Measurements from ENCODE around the gene OR52E1.

OR52E1 gene

DNA sequence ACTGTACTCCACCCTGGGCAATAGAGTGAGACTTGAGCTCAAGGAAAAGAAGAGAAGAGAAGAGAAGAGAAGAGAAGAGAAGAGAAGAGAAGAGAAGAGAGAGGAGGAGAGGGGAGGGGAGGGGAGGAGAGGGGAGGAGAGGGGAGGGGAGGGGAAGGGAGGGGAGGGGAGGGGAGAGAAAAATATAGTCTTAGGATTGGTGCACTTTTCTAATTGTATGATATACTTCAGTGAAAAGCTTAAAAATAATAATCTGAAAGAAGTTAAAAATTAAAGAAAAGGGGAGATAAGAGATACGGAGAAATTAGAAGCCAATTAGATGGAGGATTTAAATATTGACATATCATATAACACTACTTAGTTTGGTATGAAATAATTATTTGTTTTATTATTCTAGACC lies 49.5 kb downstream of the OR52E1 start:
- no peak for DNase-seq
